Measurements from ENCODE around the gene SLC66A2.

GRCh38 chr18:79902075-79902474 lies 49.4 kb downstream of the SLC66A2 start:
- TF ChIP-seq POLR2A (IDR thresholded peaks at IDR 0.05) (no peak), CTCF (IDR thresholded peaks at IDR 0.05) (no peak)
